ENCODE results near the gene CD22. TPM values are rescaled to one million over a fixed set of nuclear protein-coding genes. Genes with fewer than 3 reads are reported as not detected.
A peak's percentile ranks its signal among the peaks of the same experiment; 100 is the strongest.

CD22 gene
- total and polyA plus RNA-seq, 2 of the 13 experiments (the other 11 are each of a cell fraction or from before 2014, with no cell fraction given), result 0.71 to 1.7 TPM

- TF ChIP-seq, protein P1, sequence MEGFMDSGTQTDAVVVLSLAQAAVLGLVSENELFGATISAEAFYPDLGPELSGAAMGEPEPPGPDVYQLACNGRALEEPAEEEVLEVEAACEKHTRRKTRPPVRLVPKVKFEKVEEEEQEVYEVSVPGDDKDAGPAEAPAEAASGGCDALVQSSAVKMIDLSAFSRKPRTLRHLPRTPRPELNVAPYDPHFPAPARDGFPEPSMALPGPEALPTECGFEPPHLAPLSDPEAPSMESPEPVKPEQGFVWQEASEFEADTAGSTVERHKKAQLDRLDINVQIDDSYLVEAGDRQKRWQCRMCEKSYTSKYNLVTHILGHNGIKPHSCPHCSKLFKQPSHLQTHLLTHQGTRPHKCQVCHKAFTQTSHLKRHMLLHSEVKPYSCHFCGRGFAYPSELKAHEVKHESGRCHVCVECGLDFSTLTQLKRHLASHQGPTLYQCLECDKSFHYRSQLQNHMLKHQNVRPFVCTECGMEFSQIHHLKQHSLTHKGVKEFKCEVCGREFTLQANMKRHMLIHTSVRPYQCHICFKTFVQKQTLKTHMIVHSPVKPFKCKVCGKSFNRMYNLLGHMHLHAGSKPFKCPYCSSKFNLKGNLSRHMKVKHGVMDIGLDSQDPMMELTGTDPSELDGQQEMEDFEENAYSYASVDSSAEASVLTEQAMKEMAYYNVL (CRISPR knock-in tag; IDR thresholded peaks at IDR 0.05; ENCODE audit: borderline replicate concordance), result peak; percentile 57; the same call in 1 of the 2 replicates
- 0 out of 2 replicates have a peak, but pooled peaks have one; percentile 19 for TF ChIP-seq SP140L (CRISPR knock-in tag; IDR thresholded peaks at IDR 0.05; ENCODE audit: borderline replicate concordance)
- TF ChIP-seq GFI1 (CRISPR knock-in tag; IDR thresholded peaks at IDR 0.05; ENCODE audit: borderline replicate concordance), result no peak; the same call in 1 of the 2 replicates
- no peak for TF ChIP-seq FOXK2 (IDR thresholded peaks at IDR 0.05)
- no peak for TF ChIP-seq ZNF670 (CRISPR knock-in tag; IDR thresholded peaks at IDR 0.05; ENCODE audit: borderline replicate concordance)
- TF ChIP-seq DZIP1 (CRISPR knock-in tag; IDR thresholded peaks at IDR 0.05), result peak; percentile 52; the same call in 1 of the 2 replicates
- no peak for TF ChIP-seq ZNF253 (CRISPR knock-in tag; IDR thresholded peaks at IDR 0.05; ENCODE audit: borderline replicate concordance)
- TF ChIP-seq RAD21 (CRISPR knock-in tag; IDR thresholded peaks at IDR 0.05), result no peak
- no peak for TF ChIP-seq STAT5B (CRISPR knock-in tag; IDR thresholded peaks at IDR 0.05)
- TF ChIP-seq ZNF343 (CRISPR knock-in tag; IDR thresholded peaks at IDR 0.05), result no peak
- TF ChIP-seq, protein P2, sequence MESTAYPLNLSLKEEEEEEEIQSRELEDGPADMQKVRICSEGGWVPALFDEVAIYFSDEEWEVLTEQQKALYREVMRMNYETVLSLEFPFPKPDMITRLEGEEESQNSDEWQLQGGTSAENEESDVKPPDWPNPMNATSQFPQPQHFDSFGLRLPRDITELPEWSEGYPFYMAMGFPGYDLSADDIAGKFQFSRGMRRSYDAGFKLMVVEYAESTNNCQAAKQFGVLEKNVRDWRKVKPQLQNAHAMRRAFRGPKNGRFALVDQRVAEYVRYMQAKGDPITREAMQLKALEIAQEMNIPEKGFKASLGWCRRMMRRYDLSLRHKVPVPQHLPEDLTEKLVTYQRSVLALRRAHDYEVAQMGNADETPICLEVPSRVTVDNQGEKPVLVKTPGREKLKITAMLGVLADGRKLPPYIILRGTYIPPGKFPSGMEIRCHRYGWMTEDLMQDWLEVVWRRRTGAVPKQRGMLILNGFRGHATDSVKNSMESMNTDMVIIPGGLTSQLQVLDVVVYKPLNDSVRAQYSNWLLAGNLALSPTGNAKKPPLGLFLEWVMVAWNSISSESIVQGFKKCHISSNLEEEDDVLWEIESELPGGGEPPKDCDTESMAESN (CRISPR knock-in tag; conservative IDR thresholded peaks at IDR 0.05), result 0 out of 2 replicates have a peak, but pooled peaks have one; percentile 17
- no peak for TF ChIP-seq ZNF816 (CRISPR knock-in tag; IDR thresholded peaks at IDR 0.05; ENCODE audit: borderline replicate concordance)
- peak; percentile 77 for TF ChIP-seq TBX2 (CRISPR knock-in tag; IDR thresholded peaks at IDR 0.05; ENCODE audit: borderline replicate concordance)
- TF ChIP-seq MTA1 (CRISPR knock-in tag; IDR thresholded peaks at IDR 0.05; ENCODE audit: borderline replicate concordance), result peak; percentile 47; the same call in 1 of the 2 replicates
- peak; percentile 67 for TF ChIP-seq HOXA3 (CRISPR knock-in tag; IDR thresholded peaks at IDR 0.05)
- peak; percentile 95 for TF ChIP-seq THRA (CRISPR knock-in tag; IDR thresholded peaks at IDR 0.05; ENCODE audit: borderline replicate concordance)
- no peak for TF ChIP-seq RBFOX2 (IDR thresholded peaks at IDR 0.05; ENCODE audit: low read depth, low read length)
- TF ChIP-seq, protein P3, sequence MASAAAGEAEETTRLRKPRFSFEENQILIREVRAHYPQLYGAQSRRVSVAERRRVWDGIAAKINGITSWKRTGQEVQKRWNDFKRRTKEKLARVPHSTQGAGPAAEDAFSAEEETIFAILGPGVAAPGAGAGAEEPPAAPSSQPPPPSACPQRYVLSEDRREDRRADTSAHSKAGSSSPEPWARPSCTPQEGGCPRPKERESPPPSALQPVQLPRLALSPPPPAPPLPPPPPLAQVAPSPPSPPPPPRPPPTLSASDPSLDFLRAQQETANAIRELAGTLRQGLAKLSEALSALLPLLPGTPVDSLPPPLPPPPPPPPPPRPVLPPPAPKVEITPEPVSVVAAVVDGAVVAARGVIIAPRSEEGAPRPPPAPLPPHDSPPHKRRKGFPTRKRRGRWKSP (CRISPR knock-in tag; IDR thresholded peaks at IDR 0.05), result no peak
- TF ChIP-seq ZZZ3 (CRISPR knock-in tag; IDR thresholded peaks at IDR 0.05; ENCODE audit: borderline replicate concordance), result no peak
These were observed 19.3 kb upstream of the CD22 start (continued) for GRCh38 chr19:35309481-35310279.

All from HepG2 (cell line).